HL-60 (cell line): ENCODE data around the gene GPR39.

Experiments
- DNase-seq, 2 experiments: peaks; one replicate each; pipeline ENCODE4 v3.0.0-alpha.2; 2010 to 2020; ENCODE audit warnings: low read depth in 1 of 2, low spot score in 1 of 2
- H3K27ac ChIP-seq: fragments of 250-450 bp; sonication (Bioruptor Pico); replicated peaks from 2 replicates; pipeline ENCODE4 v1.5.1; 2020; ENCODE audit warnings: mild to moderate bottlenecking, moderate library complexity
- H3K27me3 ChIP-seq: fragments of 250-450 bp; sonication (Bioruptor Pico); 2 replicates; pipeline ENCODE4 v1.5.1; 2021; ENCODE audit warnings: mild to moderate bottlenecking, moderate library complexity; ENCODE audit not compliant: insufficient read depth, poor library complexity, severe bottlenecking
- H3K4me3 ChIP-seq: replicated peaks from 2 replicates; pipeline ENCODE4 v1.5.1; 2011; ENCODE audit warnings: mild to moderate bottlenecking, control low read depth, low read length; ENCODE audit not compliant: insufficient read depth
- CTCF ChIP-seq: IDR thresholded peaks from one replicate; pipeline ENCODE4 v1.5.1; 2011; ENCODE audit warnings: low read length, control low read depth, inconsistent platforms; ENCODE audit not compliant: insufficient read depth
- GABPA ChIP-seq: IDR thresholded peaks from 2 replicates; pipeline ENCODE4 v1.6.1; 2012; ENCODE audit warnings: low read depth
- POLR2AphosphoS5 ChIP-seq: IDR thresholded peaks from 2 replicates; pipeline ENCODE4 v1.6.1; 2012; ENCODE audit warnings: low read depth
- REST ChIP-seq: IDR thresholded peaks from 2 replicates; pipeline ENCODE4 v1.6.1; 2012; ENCODE audit warnings: low read depth; ENCODE audit not compliant: insufficient replicate concordance
- SPI1 ChIP-seq: IDR thresholded peaks from 2 replicates; pipeline ENCODE4 v1.6.1; 2012; ENCODE audit warnings: low read depth, mild to moderate bottlenecking, borderline replicate concordance

GPR39 gene

GRCh38 chr2:132645176-132645575 is 228.6 kb downstream of the GPR39 start:
- Histone ChIP-seq H3K27me3 (no peaks in the 10 kb centered on the region), H3K4me3 (no peak overlapping the region), H3K27ac (no peak overlapping the region)
- no peak for TF ChIP-seq SPI1
- TF ChIP-seq GABPA: no peak
- no peak for TF ChIP-seq CTCF
- TF ChIP-seq POLR2AphosphoS5: no peak
- no peak for TF ChIP-seq REST
- DNase-seq: no peak

- no peaks in the 10 kb centered on the region for H3K27me3 ChIP-seq
- H3K4me3 ChIP-seq: no peak overlapping the region
- TF ChIP-seq SPI1: peak; percentile 76; the same call in 1 of the 2 replicates
- TF ChIP-seq POLR2AphosphoS5: no peak
- no peak for TF ChIP-seq GABPA
- no peak for TF ChIP-seq REST
- TF ChIP-seq CTCF: no peak
- no peak overlapping the region for H3K27ac ChIP-seq
- DNase-seq: peak in 1 of 2 experiments; percentile 82
Observed at GRCh38 chr2:132645722-132646539, 229.3 kb downstream of the GPR39 start.

GRCh38 chr2:132646540-132647108 is 230.0 kb downstream of the GPR39 start:
- no peak for DNase-seq
- no peak overlapping the region for H3K27ac ChIP-seq
- H3K4me3 ChIP-seq: no peak overlapping the region
- no peaks in the 10 kb centered on the region for H3K27me3 ChIP-seq
- TF ChIP-seq CTCF: no peak
- no peak for TF ChIP-seq GABPA
- no peak for TF ChIP-seq POLR2AphosphoS5
